ENCODE results near the gene ABHD8.

ABHD8 gene

GRCh38 chr19:17340302-17340870 lies 37.2 kb upstream of the ABHD8 start:
- intact Hi-C loops (cut with DNase I; ENCODE audit: low total_unique reads) = no loop called here
- H3K4me3 ChIP-seq = no peak overlapping the region
- H3K27ac ChIP-seq = no peak overlapping the region
- no peaks in the 10 kb centered on the region for H3K9me3 ChIP-seq
- H3K36me3 ChIP-seq = peaks cover 0 to 24% (median 10%) of the 10 kb centered on the region in 3 donors
- no peak for DNase-seq
- peaks cover 0 to 22% (median 17%) of the 10 kb centered on the region in 4 donors for H3K4me1 ChIP-seq
- TF ChIP-seq, protein P1, sequence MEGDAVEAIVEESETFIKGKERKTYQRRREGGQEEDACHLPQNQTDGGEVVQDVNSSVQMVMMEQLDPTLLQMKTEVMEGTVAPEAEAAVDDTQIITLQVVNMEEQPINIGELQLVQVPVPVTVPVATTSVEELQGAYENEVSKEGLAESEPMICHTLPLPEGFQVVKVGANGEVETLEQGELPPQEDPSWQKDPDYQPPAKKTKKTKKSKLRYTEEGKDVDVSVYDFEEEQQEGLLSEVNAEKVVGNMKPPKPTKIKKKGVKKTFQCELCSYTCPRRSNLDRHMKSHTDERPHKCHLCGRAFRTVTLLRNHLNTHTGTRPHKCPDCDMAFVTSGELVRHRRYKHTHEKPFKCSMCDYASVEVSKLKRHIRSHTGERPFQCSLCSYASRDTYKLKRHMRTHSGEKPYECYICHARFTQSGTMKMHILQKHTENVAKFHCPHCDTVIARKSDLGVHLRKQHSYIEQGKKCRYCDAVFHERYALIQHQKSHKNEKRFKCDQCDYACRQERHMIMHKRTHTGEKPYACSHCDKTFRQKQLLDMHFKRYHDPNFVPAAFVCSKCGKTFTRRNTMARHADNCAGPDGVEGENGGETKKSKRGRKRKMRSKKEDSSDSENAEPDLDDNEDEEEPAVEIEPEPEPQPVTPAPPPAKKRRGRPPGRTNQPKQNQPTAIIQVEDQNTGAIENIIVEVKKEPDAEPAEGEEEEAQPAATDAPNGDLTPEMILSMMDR (IDR thresholded peaks at IDR 0.05) = no peak
- no peaks in the 10 kb centered on the region for H3K27me3 ChIP-seq

DNA sequence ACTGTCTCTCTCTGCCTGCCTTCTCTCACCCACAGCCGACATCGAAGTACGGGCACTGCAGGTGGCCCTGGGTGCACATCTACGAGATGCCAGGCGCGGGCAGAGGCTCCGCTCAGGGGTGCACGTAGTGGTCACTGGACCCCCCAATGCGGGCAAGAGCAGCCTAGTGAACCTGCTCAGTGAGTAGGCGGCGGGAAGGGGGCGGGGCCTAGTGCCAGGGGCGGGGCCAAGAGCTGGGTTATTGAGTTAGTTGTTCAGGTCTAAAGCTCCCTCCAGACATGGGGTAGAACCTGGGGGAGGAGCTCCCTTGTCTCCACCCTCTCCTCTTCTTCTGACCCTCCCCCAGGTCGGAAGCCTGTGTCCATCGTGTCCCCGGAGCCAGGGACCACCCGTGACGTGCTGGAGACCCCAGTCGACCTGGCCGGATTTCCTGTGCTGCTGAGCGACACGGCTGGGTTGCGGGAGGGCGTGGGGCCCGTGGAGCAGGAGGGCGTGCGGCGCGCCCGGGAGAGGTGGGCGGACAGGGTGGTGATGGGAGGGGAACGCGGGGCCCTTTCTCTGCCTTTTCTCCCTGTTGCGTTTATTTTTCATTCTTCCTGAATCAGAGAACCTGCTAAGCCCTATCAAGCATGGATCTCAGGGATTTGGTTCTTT lies 36.0 kb upstream of the ABHD8 start:
- intact Hi-C loops (cut with DNase I; ENCODE audit: low total_unique reads) = no loop called here

GRCh38 chr19:17338433-17339078 lies 35.3 kb upstream of the ABHD8 start:
- Histone ChIP-seq H3K27ac (no peak overlapping the region), H3K27me3 (no peaks in the 10 kb centered on the region)
- DNase-seq = no peak

More for the DNA sequence above, 36.0 kb upstream of the ABHD8 start:
- no peak for DNase-seq
- TF ChIP-seq, protein P1 (IDR thresholded peaks at IDR 0.05) = no peak
- H3K27me3 ChIP-seq = no peaks in the 10 kb centered on the region
- no peaks in the 10 kb centered on the region for H3K9me3 ChIP-seq
- no peak overlapping the region for H3K27ac ChIP-seq
- H3K4me1 ChIP-seq = peaks cover 0 to 30% (median 23%) of the 10 kb centered on the region in 4 donors
- H3K36me3 ChIP-seq = peaks cover 0 to 24% (median 10%) of the 10 kb centered on the region in 3 donors
- H3K4me3 ChIP-seq = no peak overlapping the region

DNA sequence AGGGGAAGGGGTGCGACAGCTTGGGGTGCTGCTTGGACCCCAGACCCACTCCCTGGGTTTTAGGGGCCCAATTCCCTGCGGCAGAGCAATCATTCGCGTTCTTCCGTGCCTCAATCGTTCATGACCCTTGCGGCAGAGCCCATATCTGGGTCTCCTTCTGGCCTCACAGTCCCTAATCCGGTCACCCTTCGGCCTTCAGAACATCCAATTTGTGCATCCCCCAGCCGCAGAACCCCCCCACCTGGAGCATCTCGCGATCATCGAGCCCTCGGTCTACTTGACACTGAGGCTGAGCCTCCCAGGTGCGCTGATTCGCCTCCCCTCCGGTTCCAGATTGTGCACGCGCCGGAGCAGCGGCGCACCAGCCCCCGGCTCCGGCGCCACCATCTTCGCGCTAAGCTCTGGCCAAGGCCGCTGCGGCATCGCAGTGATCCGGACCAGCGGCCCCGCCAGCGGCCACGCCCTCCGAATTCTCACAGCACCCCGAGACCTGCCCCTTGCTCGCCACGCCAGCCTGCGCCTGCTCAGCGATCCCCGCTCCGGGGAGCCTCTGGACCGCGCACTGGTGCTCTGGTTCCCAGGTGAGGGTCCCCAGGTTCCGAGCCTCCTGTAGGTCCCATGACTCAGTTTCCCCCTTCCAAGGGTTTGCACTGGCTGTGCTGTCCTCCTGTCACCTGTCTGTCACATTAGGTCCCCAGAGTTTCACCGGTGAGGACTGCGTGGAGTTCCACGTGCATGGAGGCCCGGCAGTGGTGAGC lies 34.6 kb upstream of the ABHD8 start:
- intact Hi-C loops (cut with DNase I; ENCODE audit: low total_unique reads) = no loop called here
- Histone ChIP-seq H3K27me3 (no peaks in the 10 kb centered on the region), H3K27ac (peak overlapping the region; percentile 88), H3K36me3 (peaks cover 0 to 24% (median 10%) of the 10 kb centered on the region in 3 donors), H3K4me3 (peak overlapping the region; percentile 65 to 83), H3K4me1 (peaks cover 0 to 44% (median 33%) of the 10 kb centered on the region in 4 donors), H3K9me3 (no peaks in the 10 kb centered on the region)
- no peak for DNase-seq
- TF ChIP-seq, protein P1 (IDR thresholded peaks at IDR 0.05) = no peak

More at GRCh38 chr19:17338433-17339078, 35.3 kb upstream of the ABHD8 start:
- Histone ChIP-seq H3K36me3 (peaks cover 0 to 24% (median 10%) of the 10 kb centered on the region in 3 donors), H3K4me3 (peak overlapping the region; percentile 65 to 83), H3K9me3 (no peaks in the 10 kb centered on the region), H3K4me1 (peaks cover 0 to 37% (median 29%) of the 10 kb centered on the region in 4 donors)
- TF ChIP-seq, protein P1 (IDR thresholded peaks at IDR 0.05) = no peak
- intact Hi-C loops (cut with DNase I; ENCODE audit: low total_unique reads) = no loop called here

DNA sequence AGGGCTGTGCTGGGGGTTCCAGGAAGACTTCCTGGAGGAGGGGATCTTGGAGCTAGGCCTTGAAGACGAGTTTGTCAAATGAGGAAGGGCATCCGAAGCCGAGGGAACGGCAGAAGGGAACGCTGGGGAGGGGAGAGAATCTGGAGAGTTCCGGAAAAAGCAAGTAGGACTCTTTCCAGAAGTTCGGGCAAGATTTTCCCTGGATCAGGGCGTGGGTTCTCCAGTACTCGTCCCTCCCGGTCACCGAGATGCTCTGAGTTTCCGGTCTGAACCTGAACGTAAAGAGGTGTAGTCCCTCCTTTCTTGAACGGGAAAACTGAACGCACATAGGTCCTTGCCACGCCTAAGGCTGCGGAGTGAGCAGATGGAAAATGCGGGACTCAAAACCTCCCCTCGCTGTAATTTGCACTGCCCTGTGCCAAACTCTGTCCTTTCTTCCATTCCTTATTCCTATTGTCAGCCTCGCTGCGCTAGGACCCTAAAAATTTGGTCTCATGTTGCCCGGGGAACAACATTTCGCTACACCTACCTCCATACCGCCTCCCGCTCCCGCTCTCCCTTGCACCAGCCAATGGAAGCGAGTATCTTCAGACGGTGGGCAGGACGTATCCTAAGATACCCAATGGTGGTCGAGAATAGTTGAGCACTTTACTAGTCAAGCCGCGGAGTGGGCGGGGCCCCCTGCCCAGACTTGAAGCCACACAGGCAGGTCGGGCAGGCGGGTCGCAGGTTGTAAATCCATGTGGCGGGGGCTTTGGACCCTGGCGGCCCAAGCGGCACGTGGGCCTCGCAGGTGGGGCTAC lies 33.8 kb upstream of the ABHD8 start, which contains the start of gene GTPBP3:
Gene GTPBP3 (plus strand): TSS at position 682 of the 803 bp plus-strand sequence. CDS start 59 bp downstream, at position 741.
- TF ChIP-seq, protein P1 (IDR thresholded peaks at IDR 0.05) = no peak
- Histone ChIP-seq H3K27me3 (no peaks in the 10 kb centered on the region), H3K4me1 (peaks cover 0 to 46% (median 33%) of the 10 kb centered on the region in 4 donors), H3K4me3 (peak within 1 kb of the TSS; percentile 65 to 83), H3K9me3 (no peaks in the 10 kb centered on the region), H3K36me3 (peaks cover 0 to 21% (median 10%) of the 10 kb centered on the region in 3 donors), H3K27ac (peak within 1 kb of the TSS; percentile 88)
- intact Hi-C loops (cut with DNase I; ENCODE audit: low total_unique reads) = no loop called here
- peak; percentile 98 to 99 for DNase-seq
